GM12865 (cell line): Measurements from ENCODE around the gene DACT2.

Experiments used
- DNase-seq: peaks from one replicate; pipeline ENCODE4 v3.0.0; 2010; ENCODE audit warnings: low read depth
- H3K4me3 ChIP-seq: 2 replicates; pipeline ENCODE4 v1.5.1; 2011; ENCODE audit warnings: mild to moderate bottlenecking, low read depth, low read length, control low read depth
- TF ChIP-seq, protein P1 (sequence below): IDR thresholded peaks from 2 replicates; pipeline ENCODE4 v1.5.1; 2011; ENCODE audit warnings: low read length, control low read depth, low read depth, inconsistent platforms; ENCODE audit not compliant: insufficient read depth; ENCODE audit errors: missing control alignments

The DACT2 gene

DNA sequence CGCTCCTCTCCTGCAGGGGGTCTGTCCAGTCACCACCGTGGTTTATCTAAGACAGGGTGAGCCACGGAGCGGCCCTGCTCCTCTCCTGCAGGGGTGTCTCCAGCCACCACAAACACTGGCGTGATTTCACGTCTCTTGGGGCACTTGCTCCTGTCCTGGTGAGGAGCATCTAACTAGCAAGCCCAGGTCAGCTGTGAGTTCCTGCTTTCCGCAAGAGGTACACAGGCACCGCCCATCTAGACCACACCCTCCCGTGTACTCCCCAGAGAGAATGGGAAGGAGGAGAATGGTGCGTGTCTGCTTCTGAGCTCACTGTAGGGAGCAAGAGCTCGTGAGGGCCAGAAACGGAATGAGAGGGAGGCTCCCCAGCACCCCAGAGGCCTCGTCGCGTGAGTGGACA is 40.7 kb downstream of the DACT2 start:
- TF ChIP-seq, protein P1, sequence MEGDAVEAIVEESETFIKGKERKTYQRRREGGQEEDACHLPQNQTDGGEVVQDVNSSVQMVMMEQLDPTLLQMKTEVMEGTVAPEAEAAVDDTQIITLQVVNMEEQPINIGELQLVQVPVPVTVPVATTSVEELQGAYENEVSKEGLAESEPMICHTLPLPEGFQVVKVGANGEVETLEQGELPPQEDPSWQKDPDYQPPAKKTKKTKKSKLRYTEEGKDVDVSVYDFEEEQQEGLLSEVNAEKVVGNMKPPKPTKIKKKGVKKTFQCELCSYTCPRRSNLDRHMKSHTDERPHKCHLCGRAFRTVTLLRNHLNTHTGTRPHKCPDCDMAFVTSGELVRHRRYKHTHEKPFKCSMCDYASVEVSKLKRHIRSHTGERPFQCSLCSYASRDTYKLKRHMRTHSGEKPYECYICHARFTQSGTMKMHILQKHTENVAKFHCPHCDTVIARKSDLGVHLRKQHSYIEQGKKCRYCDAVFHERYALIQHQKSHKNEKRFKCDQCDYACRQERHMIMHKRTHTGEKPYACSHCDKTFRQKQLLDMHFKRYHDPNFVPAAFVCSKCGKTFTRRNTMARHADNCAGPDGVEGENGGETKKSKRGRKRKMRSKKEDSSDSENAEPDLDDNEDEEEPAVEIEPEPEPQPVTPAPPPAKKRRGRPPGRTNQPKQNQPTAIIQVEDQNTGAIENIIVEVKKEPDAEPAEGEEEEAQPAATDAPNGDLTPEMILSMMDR, result no peak
- no peak overlapping the region for H3K4me3 ChIP-seq
- no peak for DNase-seq

DNA sequence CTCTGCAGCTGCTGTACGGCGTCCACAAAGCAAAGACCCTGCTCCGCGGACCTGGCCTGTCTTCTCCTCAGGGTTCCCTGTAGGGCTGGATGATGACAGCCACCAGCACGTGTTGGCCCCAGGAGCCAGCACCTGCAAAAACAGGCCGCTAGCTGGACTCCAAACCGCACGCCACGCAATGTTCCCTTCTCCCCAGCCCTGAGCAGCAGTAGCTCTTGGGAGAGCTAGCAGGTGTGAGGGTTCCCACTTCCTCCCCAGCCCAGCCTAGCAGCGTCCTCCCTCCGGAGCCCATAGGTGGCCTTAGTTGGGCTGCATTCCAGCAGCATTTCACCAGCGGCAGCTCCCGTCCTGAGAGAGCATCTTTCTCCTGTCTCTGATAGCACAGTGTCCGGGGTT is 42.3 kb downstream of the DACT2 start:
- TF ChIP-seq, protein P1, result no peak
- no peak for DNase-seq
- H3K4me3 ChIP-seq, result no peak overlapping the region

DNA sequence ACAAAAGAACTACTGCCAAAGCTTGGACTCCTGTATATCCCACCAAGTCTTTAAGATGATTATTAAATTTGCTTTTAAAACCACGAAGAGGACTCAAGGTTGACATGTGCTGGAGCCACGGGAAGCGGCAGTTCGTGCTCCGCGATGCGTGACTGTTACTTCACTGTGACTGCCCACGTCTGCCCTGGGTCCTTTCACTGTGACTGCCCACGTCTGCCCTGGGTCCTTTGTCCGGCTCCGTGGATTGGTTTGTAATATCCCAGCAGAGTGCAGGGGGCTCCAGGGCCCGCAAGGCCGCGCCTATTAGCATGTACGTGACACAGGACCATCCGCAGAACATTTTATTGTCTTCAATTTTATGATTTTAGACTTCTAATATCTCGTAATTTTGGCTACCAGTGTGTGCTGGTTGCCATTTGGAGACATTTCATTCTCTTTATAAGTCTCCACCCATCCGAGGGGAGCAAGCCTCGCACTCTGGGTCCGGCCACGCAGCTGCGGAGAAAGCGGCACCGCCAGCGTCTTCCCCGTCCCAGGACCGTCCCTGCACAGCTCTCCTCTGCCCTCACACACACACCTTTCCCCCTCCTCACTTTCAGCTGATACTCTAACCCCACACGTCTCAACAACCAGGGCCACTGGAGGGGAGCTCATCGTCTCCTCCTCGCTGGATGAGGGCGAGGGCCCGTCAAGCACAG is 42.9 kb downstream of the DACT2 start:
- H3K4me3 ChIP-seq, result no peak overlapping the region
- TF ChIP-seq, protein P1, result no peak
- DNase-seq, result no peak

DNA sequence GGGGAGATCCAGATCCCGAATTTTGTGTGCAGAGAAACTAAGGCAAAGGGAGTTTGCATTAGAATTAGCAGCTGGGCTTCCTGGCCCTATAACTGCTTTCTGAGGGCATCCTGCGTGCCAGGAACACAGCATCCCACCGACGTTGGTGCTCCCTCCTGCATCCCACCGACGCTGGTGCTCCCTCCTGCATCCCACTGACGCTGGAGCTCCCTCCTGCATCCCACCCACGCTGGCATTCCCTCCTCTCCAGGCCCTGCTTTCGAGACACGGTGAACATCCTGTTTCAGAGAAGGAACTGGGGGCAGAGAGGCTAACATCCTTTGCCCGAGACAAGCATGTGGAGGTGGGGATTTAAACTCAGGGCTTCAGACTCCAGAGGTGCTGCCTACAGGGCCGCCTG is 44.4 kb downstream of the DACT2 start:
- TF ChIP-seq, protein P1, result no peak
- H3K4me3 ChIP-seq, result no peak overlapping the region
- no peak for DNase-seq

DNA sequence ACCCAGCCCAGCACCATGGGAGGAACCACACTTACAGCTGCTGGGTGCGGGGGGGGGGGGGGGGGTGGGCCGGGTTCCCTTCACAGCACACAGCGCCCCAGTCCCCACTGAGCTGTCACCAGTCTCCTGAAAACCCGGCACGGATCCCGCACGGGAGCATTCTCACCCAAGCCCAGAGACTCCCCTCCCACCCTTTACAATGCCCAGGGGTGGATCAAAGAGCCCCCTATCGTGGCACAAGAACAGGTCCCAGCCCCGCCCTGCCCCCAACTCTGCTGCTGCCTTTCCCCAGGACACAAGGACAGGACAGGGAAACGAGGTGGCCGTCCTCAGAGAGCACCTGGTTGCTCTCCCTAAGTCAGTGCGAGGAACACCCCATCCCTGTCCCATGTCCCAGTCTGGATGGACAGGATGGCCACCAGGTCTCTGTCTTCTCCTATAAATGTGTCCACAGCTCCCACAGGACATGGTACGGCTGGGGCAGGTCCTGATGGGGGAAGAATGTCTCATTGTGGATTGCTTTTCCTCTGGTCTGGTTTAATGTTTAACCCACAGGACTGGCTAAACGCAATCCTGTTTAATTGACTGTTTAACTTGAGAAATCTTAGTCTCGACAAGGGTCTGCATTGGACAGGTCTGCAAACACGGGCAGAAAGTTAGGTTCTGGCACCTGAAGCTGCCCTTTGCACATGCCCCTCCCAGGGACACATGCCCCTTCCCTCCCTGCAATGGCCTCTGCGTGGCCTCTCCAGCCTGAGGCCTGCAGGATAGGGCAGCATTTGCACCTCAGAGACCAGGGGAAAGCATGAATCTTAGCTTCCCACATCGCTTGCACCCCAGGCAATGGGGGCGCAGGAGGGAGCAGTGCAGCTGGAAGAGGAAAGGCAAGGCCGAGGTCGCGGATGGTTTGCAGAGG is 45.3 kb downstream of the DACT2 start:
- no peak for DNase-seq
- H3K4me3 ChIP-seq, result no peak overlapping the region
- TF ChIP-seq, protein P1, result no peak

DNA sequence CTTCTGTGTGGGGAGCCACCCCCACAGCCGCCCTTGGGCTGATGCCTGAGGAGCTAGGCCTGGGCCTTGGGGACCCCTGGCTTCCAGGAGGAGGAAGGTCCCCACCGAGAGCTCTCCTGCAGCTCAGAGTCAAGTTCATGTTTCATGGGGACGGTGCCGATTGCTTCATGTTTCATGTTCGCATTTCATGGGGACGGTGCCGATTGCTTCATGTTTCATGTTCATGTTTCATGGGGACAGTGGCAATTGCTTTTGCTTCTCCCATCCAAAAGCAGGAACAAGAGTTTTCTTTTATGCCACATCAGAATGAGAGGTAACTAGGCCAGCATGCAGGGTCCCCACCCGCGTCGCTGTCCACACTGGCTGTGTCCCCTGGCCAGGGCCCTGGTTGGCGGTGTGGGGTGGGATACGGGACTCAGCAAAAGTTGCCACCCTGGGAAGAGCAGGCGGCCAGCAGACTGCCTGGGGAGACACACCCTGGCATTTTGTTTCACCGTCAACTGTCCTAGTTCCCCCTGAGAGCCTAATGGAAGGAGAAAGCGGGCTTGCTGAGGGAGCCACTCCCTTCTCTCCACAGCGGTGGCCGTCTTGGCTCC is 46.0 kb downstream of the DACT2 start:
- DNase-seq, result no peak
- TF ChIP-seq, protein P1, result no peak
- no peak overlapping the region for H3K4me3 ChIP-seq
